Glutamatergic neuron (in vitro differentiated cells): ENCODE data around the gene PTPN14. TPM values are rescaled to one million over a fixed set of nuclear protein-coding genes. Genes with fewer than 3 reads are reported as not detected.

Experiments
- DNase-seq: peaks from one replicate; pipeline ENCODE4 v3.0.0; 2022
- H3K27ac Mint-ChIP-seq: one replicate; pipeline ENCODE4 v1.8.0; 2020; ENCODE audit warnings: mild to moderate bottlenecking, mixed read lengths, inconsistent platforms; ENCODE audit not compliant: unreplicated experiment
- H3K27me3 Mint-ChIP-seq: one replicate; pipeline ENCODE4 v1.8.0; 2020; ENCODE audit warnings: mild to moderate bottlenecking, moderate library complexity, mixed read lengths, inconsistent platforms; ENCODE audit not compliant: unreplicated experiment
- H3K36me3 Mint-ChIP-seq: one replicate; pipeline ENCODE4 v1.8.0; 2020; ENCODE audit warnings: mild to moderate bottlenecking, mixed read lengths, inconsistent platforms; ENCODE audit not compliant: unreplicated experiment
- H3K4me1 Mint-ChIP-seq: one replicate; pipeline ENCODE4 v1.8.0; 2020; ENCODE audit warnings: mild to moderate bottlenecking, low read depth, mixed read lengths, inconsistent platforms; ENCODE audit not compliant: unreplicated experiment
- H3K4me3 Mint-ChIP-seq: one replicate; pipeline ENCODE4 v1.8.0; 2020; ENCODE audit warnings: mild to moderate bottlenecking, mixed read lengths, inconsistent platforms; ENCODE audit not compliant: unreplicated experiment
- H3K9me3 Mint-ChIP-seq: one replicate; pipeline ENCODE4 v1.8.0; 2020; ENCODE audit warnings: mild to moderate bottlenecking, moderate library complexity, mixed read lengths, inconsistent platforms; ENCODE audit not compliant: unreplicated experiment
- total RNA-seq: library from RNA; stranded (reverse); fragmentation: NEBNext Ultra II Directional; extraction: Animal tissue kit (Norgen Biotek cat#: 25700); gene quantifications from one replicate; pipeline ENCODE4 v1.2.1, GENCODE V29; 2021; ENCODE audit not compliant: unreplicated experiment
- TF ChIP-seq, protein P1 (sequence below): fragments of 200-600 bp; sonication (generic); IDR thresholded peaks from one replicate; pipeline ENCODE4 v1.5.0; 2021; ENCODE audit not compliant: partially characterized antibody, unreplicated experiment

The PTPN14 gene
- total RNA-seq, 1 donor from 2014 or later: 1.7 TPM

DNA sequence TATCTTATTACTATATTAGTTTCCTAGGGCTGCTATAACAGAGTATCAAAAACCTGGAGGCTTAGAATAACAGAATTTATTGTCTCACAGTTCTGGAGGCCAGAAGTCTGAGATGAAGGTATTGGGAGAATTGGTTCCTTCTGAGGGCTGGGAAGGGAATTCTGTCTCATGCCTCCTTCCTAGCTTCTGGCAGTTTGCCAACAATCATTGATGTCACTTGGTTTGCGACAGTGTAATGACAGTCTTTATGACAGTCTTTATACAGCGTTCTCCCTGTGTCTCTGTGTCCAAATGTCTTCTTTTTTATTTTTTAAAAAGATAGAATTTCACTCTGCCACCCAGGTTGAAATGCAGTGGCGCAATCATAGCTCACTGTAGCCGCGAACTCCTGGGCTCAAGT, 35.8 kb upstream of the PTPN14 start:
- Mint-ChIP-seq H3K27ac (no peak overlapping the region), H3K4me3 (no peak overlapping the region)

DNA sequence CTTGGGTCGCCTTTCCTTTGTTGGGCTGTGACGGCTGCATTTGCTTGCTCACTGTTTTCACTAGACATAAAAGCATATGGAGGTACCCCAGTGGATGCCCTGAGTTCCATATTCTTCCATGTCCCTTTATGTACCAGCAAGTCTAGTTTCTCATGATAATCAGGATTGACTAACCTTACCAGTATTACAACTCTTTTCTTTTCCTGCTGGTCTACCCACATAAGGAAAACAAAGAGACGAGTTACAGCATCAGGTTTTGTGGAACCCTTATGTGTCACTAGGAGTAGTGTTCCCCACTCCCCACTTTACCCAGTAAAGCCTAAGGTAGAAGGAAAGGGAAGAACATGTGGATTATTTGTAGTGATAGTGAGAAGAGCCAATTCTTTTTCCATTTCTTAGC, 35.2 kb upstream of the PTPN14 start:
- H3K4me1 Mint-ChIP-seq: peaks cover 4% of the 10 kb centered on the region
- no peaks in the 10 kb centered on the region for H3K27me3 Mint-ChIP-seq
- no peak overlapping the region for H3K27ac Mint-ChIP-seq
- no peaks in the 10 kb centered on the region for H3K36me3 Mint-ChIP-seq
- H3K4me3 Mint-ChIP-seq: no peak overlapping the region
- DNase-seq: no peak
- TF ChIP-seq, protein P1, sequence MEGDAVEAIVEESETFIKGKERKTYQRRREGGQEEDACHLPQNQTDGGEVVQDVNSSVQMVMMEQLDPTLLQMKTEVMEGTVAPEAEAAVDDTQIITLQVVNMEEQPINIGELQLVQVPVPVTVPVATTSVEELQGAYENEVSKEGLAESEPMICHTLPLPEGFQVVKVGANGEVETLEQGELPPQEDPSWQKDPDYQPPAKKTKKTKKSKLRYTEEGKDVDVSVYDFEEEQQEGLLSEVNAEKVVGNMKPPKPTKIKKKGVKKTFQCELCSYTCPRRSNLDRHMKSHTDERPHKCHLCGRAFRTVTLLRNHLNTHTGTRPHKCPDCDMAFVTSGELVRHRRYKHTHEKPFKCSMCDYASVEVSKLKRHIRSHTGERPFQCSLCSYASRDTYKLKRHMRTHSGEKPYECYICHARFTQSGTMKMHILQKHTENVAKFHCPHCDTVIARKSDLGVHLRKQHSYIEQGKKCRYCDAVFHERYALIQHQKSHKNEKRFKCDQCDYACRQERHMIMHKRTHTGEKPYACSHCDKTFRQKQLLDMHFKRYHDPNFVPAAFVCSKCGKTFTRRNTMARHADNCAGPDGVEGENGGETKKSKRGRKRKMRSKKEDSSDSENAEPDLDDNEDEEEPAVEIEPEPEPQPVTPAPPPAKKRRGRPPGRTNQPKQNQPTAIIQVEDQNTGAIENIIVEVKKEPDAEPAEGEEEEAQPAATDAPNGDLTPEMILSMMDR: no peak
- H3K9me3 Mint-ChIP-seq: no peaks in the 10 kb centered on the region

More for the DNA sequence above, 35.8 kb upstream of the PTPN14 start:
- peaks cover 2% of the 10 kb centered on the region for H3K27me3 Mint-ChIP-seq
- no peaks in the 10 kb centered on the region for H3K36me3 Mint-ChIP-seq
- peaks cover under 1% of the 10 kb centered on the region for H3K4me1 Mint-ChIP-seq
- no peaks in the 10 kb centered on the region for H3K9me3 Mint-ChIP-seq
- no peak for DNase-seq
- TF ChIP-seq, protein P1: no peak

DNA sequence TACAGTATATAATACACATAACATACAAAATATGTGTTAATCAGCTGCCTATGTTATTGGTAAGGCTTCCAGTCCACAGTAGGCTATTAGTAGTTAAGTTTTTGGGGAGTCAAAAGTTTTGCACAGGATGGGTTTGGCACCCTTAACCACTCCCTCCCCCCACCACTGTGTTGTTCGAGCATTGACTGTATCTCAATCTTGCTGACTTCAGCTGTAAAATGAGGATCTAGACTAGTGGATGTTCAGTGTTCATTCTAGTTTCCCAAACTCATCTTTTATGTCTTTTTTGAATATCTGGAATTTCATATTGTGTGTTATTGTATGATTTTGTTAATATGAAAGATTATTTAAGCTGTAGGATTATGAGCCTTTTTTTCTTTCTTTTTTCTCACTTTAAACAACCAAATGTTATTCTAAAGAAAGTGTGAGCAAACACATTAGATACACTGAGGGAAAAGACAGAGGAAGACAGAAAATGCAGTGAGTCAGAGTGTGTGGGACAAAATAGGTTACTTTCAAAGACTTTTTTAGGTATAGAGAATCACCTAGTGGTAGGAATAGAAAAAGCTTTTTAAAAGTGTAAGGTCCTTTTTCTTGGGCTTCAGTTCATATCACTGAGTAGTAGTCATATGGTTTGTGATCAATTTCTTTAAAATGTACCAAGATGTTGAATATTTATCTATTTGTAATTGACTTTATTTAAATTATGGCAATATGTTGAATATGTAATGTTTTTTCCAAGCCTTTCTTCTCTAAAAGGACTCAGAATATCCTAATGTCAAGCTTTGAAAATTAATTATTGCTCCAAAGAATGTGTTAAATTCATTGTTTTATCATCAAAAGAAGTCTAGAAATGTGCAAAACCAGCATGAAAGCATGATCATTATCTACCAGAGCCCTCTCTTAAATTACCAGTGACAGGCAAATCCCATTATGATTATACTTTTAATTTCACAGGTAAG, 33.7 kb upstream of the PTPN14 start:
- H3K36me3 Mint-ChIP-seq: no peaks in the 10 kb centered on the region
- TF ChIP-seq, protein P1: peak; percentile 55

DNA sequence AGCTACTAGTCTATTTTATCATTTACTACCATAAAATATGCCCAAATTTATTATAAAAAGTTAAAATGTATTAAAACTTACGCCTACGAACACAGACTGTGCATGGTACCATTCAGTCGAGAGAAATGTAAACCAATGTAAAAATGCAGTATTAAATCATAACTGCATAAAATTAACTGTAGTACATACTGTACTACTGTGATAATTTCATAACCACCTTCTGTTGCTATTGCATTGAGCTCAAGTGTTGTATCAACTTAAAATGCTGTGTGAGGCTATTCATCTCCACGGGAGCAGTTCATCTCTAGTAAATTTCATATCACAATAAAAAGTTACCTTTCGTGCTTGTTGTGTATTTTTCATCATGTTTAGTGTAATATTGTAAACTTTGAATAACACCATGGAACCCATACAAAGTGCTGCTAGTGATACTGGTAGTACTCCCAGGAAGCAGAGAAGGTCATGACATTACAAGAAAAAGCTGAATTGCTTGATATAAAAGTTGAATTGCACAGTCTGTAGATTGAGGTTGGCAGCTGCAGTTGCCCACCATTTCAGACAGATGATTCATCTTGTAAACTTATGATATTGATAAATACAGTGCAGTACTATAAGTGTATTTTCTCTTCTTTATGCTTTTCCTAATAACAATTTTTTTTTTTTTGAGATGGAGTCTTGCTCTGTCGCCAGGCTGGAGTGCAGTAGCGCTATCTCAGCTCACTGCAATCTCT, 32.6 kb upstream of the PTPN14 start:
- Mint-ChIP-seq H3K4me1 (peaks cover 4% of the 10 kb centered on the region), H3K9me3 (no peaks in the 10 kb centered on the region), H3K27ac (no peak overlapping the region), H3K36me3 (no peaks in the 10 kb centered on the region), H3K27me3 (no peaks in the 10 kb centered on the region), H3K4me3 (no peak overlapping the region)
- TF ChIP-seq, protein P1: no peak
- no peak for DNase-seq

More for the DNA sequence above, 33.7 kb upstream of the PTPN14 start:
- H3K27ac Mint-ChIP-seq: no peak overlapping the region
- no peak for DNase-seq
- H3K27me3 Mint-ChIP-seq: no peaks in the 10 kb centered on the region
- no peak overlapping the region for H3K4me3 Mint-ChIP-seq
- H3K4me1 Mint-ChIP-seq: peaks cover 4% of the 10 kb centered on the region
- H3K9me3 Mint-ChIP-seq: no peaks in the 10 kb centered on the region
